H7 (cell line): Measurements from ENCODE around the gene PHLPP1. TPM values are rescaled to one million over a fixed set of nuclear protein-coding genes. Genes with fewer than 3 reads are reported as not detected.
A peak's percentile ranks its signal among the peaks of the same experiment; 100 is the strongest.
"Not testable (repeated sequence)": the region's sequence is repeated elsewhere in the genome, so short reads cannot be mapped to it uniquely, and the experiment has no call there.

Source experiments
- DNase-seq: peaks from one replicate; pipeline ENCODE4 v3.0.0; 2012
- H3K27me3 ChIP-seq: 2 replicates; pipeline ENCODE4 v1.6.0; 2011; ENCODE audit warnings: mild to moderate bottlenecking, low read length; ENCODE audit not compliant: control insufficient read depth, insufficient read depth
- H3K36me3 ChIP-seq: replicated peaks from 2 replicates; pipeline ENCODE4 v1.5.1; 2011; ENCODE audit warnings: low read length; ENCODE audit not compliant: control insufficient read depth, insufficient read depth
- H3K4me3 ChIP-seq: 2 replicates; pipeline ENCODE4 v1.5.1; 2011; ENCODE audit warnings: low read depth, mild to moderate bottlenecking, control low read depth, low read length, moderate library complexity; ENCODE audit not compliant: insufficient read depth
- total RNA-seq: library from RNA; depleted of rRNA; stranded (reverse); fragments of >200 nt; shearing (Covaris generic); gene quantifications from 2 replicates; pipeline ENCODE4 v1.2.3, GENCODE V29; 2014; rRNA removed

The PHLPP1 gene
- 23.0 and 29.2 TPM in 2 replicates for total RNA-seq

GRCh38 chr18:62715436-62715758, at the start of gene PHLPP1:
Gene PHLPP1 (plus strand): TSS chr18:62715541. CDS start chr18:62715684, 143 bp downstream.
- H3K27me3 ChIP-seq = no peaks in the 10 kb centered on the region; the same call in 1 of the 2 replicates
- no peaks in the 10 kb centered on the region for H3K36me3 ChIP-seq
- H3K4me3 ChIP-seq = peak within 1 kb of the TSS; percentile 80
- no peak for DNase-seq

GRCh38 chr18:62669225-62669624, 46.1 kb upstream of the PHLPP1 start:
- Histone ChIP-seq H3K4me3 (no peak overlapping the region), H3K27me3 (no peaks in the 10 kb centered on the region), H3K36me3 (no peaks in the 10 kb centered on the region)
- no peak for DNase-seq

GRCh38 chr18:62670573-62670972, 44.8 kb upstream of the PHLPP1 start:
- no peak for DNase-seq
- no peaks in the 10 kb centered on the region for H3K36me3 ChIP-seq
- no peak overlapping the region for H3K4me3 ChIP-seq
- no peaks in the 10 kb centered on the region for H3K27me3 ChIP-seq

- H3K27me3 ChIP-seq = no peaks in the 10 kb centered on the region
- no peak for DNase-seq
- H3K4me3 ChIP-seq = no peak overlapping the region
- H3K36me3 ChIP-seq = no peaks in the 10 kb centered on the region
Measured at GRCh38 chr18:62672600-62672999, 42.7 kb upstream of the PHLPP1 start.

GRCh38 chr18:62678847-62679485, 36.4 kb upstream of the PHLPP1 start:
- no peaks in the 10 kb centered on the region for H3K36me3 ChIP-seq
- no peak overlapping the region for H3K4me3 ChIP-seq
- DNase-seq = peak; percentile 45
- H3K27me3 ChIP-seq = no peaks in the 10 kb centered on the region

- Histone ChIP-seq H3K36me3 (no peaks in the 10 kb centered on the region), H3K4me3 (no peak overlapping the region), H3K27me3 (no peaks in the 10 kb centered on the region)
- DNase-seq = peak; percentile 31
Measured at GRCh38 chr18:62682371-62682770, 33.0 kb upstream of the PHLPP1 start.

GRCh38 chr18:62683935-62684334, 31.4 kb upstream of the PHLPP1 start:
- H3K27me3 ChIP-seq = no peaks in the 10 kb centered on the region
- H3K36me3 ChIP-seq = no peaks in the 10 kb centered on the region
- H3K4me3 ChIP-seq = no peak overlapping the region
- peak; percentile 27 for DNase-seq

- Histone ChIP-seq H3K4me3 (no peak overlapping the region), H3K27me3 (no peaks in the 10 kb centered on the region), H3K36me3 (no peaks in the 10 kb centered on the region)
- no peak for DNase-seq
Measured at GRCh38 chr18:62688743-62689317, 26.5 kb upstream of the PHLPP1 start.

- H3K36me3 ChIP-seq = no peaks in the 10 kb centered on the region
Measured at GRCh38 chr18:62690236-62690815, 25.0 kb upstream of the PHLPP1 start.

GRCh38 chr18:62693659-62694058, 21.7 kb upstream of the PHLPP1 start:
- H3K4me3 ChIP-seq = no peak overlapping the region
- DNase-seq = no peak
- no peaks in the 10 kb centered on the region for H3K27me3 ChIP-seq
- H3K36me3 ChIP-seq = no peaks in the 10 kb centered on the region

More at GRCh38 chr18:62690236-62690815, 25.0 kb upstream of the PHLPP1 start:
- Histone ChIP-seq H3K27me3 (no peaks in the 10 kb centered on the region), H3K4me3 (no peak overlapping the region)
- DNase-seq = no peak

- Histone ChIP-seq H3K27me3 (no peaks in the 10 kb centered on the region), H3K4me3 (no peak overlapping the region), H3K36me3 (no peaks in the 10 kb centered on the region)
- DNase-seq = no peak
Measured at GRCh38 chr18:62697636-62698035, 17.7 kb upstream of the PHLPP1 start.

- no peak for DNase-seq
- H3K27me3 ChIP-seq = no peaks in the 10 kb centered on the region
- no peaks in the 10 kb centered on the region for H3K36me3 ChIP-seq
- H3K4me3 ChIP-seq = no peak overlapping the region
Measured at GRCh38 chr18:62702259-62702658, 13.1 kb upstream of the PHLPP1 start.

- DNase-seq, H3K36me3 ChIP-seq, H3K4me3 ChIP-seq, H3K27me3 ChIP-seq: not testable (repeated sequence)
Measured at GRCh38 chr18:62706879-62707278, 8.5 kb upstream of the PHLPP1 start.

- not testable (repeated sequence) for H3K27me3 ChIP-seq, H3K36me3 ChIP-seq, H3K4me3 ChIP-seq, DNase-seq
Measured at GRCh38 chr18:62709908-62710307, 5.4 kb upstream of the PHLPP1 start.

- DNase-seq = no peak
- H3K27me3 ChIP-seq = no peaks in the 10 kb centered on the region
- H3K4me3 ChIP-seq = no peak overlapping the region
- no peaks in the 10 kb centered on the region for H3K36me3 ChIP-seq
Measured at GRCh38 chr18:62710417-62710816, 4.9 kb upstream of the PHLPP1 start.
